Small intestine (tissue), 7 donors: ENCODE results near the gene WDTC1. TPM values are rescaled to one million over a fixed set of nuclear protein-coding genes. Genes with fewer than 3 reads are reported as not detected.

Experiments
- DNase-seq, 2 donors: peaks; one replicate each; pipeline versions ENCODE4 v3.0.0 to v3.0.0-alpha.2; 2013
- FAIRE-seq: peaks from 2 replicates; lab custom pipeline; 2012; peaks lifted over from hg19 to GRCh38; lab: Jason Lieb, UNC
- H3K27ac ChIP-seq, 3 donors: one replicate each; pipeline ENCODE4 v1.5.1; 2013; ENCODE audit warnings: low read length in 2 of 3, mild to moderate bottlenecking in 2 of 3, control low read depth in 1 of 3, inconsistent platforms in 1 of 3, low read depth in 1 of 3, moderate library complexity in 1 of 3
- H3K27me3 ChIP-seq, 3 donors: one replicate each; pipeline ENCODE4 v1.6.1; 2013; ENCODE audit warnings: low read length in 3 of 3, inconsistent platforms in 1 of 3; ENCODE audit not compliant: control insufficient read depth in 3 of 3, insufficient read depth in 3 of 3
- H3K36me3 ChIP-seq, 3 donors: one replicate each; pipeline ENCODE4 v1.6.1; 2013; ENCODE audit warnings: low read length in 3 of 3, inconsistent platforms in 1 of 3, low read depth in 1 of 3, mild to moderate bottlenecking in 1 of 3, moderate library complexity in 1 of 3; ENCODE audit not compliant: control insufficient read depth in 3 of 3, insufficient read depth in 2 of 3
- H3K4me1 ChIP-seq, 3 donors: one replicate each; pipeline ENCODE4 v1.6.1; 2013; ENCODE audit warnings: low read length in 2 of 3, inconsistent platforms in 1 of 3, low read depth in 1 of 3, mild to moderate bottlenecking in 1 of 3, moderate library complexity in 1 of 3; ENCODE audit not compliant: control insufficient read depth in 3 of 3, insufficient read depth in 2 of 3
- H3K4me3 ChIP-seq, 3 donors: one replicate each; pipeline ENCODE4 v1.5.1; 2013; ENCODE audit warnings: low read length in 3 of 3, control low read depth in 1 of 3, inconsistent platforms in 1 of 3, low read depth in 1 of 3, mild to moderate bottlenecking in 1 of 3, moderate library complexity in 1 of 3
- H3K9me3 ChIP-seq, 2 donors: one replicate each; pipeline ENCODE4 v1.6.1; 2013; ENCODE audit warnings: low read depth in 1 of 2, low read length in 1 of 2; ENCODE audit not compliant: control insufficient read depth in 2 of 2, insufficient read depth in 1 of 2
- WGBS, 3 donors: extraction: QIAGEN DNeasy Blood & Tissue Kit; methylation state at CpG; one replicate each; pipeline ENCODE4 v1.1.7; 2013; 5-methylcytosine and 5-hydroxymethylcytosine counted together
- polyA plus RNA-seq, 4 donors: library from polyadenylated mRNA; stranded (reverse) in 3 of 4; unstranded in 1 of 4; fragments of 200-250 nt in 3 of 4; fragments of 120-200 nt in 1 of 4; gene quantifications; one replicate each; pipeline versions ENCODE4 v1.2.1 to v1.2.3, GENCODE V29; 2013
- donor health status: healthy with polysubstance abuse.
- donor health status: control.
- donor health status: control.
- donor health status: Bipolar disorder and iron deficiency.
- donor health status: healthy.

WDTC1 gene
- polyA plus RNA-seq, 4 donors = 14.6 to 32.9 (median 18.0) TPM

DNA sequence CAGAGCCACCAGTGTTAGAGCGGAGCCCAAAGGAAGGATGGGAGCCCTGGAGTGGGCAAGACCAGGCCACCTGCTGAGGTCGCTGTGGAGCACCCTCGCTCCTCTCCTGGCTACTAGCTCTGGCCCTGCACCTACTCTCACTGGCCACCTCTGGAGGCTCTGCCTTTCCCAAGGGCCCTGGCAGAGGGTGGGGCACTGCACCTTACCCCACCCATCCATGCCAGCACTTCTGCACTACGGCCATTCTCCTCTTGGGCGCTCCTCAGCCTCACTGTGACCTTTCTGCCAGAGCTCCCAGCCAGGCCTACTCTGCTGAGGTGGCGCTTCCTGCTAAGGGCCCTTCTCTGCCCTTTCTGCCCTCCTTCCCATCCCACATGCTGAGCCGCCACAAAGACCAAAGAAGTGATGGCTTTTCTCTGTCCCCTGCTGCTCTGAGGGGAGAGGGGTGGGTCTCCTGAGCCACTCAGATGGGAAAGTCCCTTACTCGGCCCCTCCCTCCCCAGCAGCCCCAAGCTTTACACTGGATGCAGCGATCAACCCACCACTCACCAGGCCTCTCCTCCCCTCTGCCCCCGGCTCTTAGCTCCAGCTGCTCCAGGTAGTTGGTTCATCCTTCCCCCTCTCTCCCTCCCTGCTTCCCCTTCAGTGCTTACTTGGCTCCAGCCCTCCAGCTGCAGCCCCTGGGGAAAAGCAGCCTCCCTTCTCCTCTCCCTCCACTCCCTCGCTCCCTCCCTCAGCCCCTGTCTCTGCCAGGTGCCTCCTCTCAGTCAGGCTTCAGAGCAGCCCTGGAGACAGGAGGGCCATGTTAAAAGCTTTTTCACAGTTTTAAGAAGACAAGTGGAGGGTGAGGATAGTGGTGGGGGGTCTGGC lies 72.7 kb downstream of the WDTC1 start:
- DNase-seq = no peak
- Histone ChIP-seq H3K4me1 (no peaks in the 10 kb centered on the region), H3K9me3 (no peaks in the 10 kb centered on the region), H3K27me3 (no peaks in the 10 kb centered on the region), H3K27ac (no peak overlapping the region), H3K4me3 (no peak overlapping the region), H3K36me3 (peaks cover 0 to 55% (median 6%) of the 10 kb centered on the region in 3 donors)
- WGBS, 3 donors = 81 to 96% (median 92%) methylated on average over 10 to 11 of the region's 11 CpGs
- FAIRE-seq = no peak

DNA sequence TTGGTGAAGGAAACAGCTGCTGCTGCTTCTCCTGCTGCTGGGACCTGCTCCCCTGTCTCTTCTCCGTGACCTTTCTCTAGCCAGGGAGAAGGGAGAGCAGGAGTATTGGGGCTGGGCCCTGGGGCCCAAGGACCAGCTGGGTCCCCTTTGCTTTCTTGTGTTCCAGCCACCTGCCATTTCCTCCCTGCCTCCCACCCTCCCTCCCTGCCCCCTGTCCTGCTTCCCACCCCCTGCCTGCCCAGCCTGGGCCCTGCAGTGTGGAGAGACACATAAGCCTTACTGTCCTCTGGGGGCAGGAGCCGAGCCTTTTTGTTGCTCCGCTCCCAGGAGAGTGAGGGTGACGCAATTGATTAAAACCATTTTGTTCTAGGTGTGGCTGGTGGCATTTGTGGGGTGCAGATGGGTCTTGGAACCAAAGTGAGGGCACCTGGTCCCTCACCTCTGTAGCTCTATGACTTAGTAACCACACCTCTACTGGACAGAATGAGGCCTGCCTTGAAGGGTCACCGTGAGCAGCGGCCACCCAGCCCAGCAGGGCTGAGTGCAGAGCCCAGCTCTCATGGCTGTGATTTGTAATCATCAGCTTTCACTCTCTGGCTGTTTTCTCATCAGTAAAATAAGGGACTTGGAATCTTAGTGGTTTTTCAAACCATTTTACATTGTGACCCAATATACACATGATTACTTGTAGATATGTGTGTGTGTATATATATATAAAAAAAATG lies 73.6 kb downstream of the WDTC1 start:
- Histone ChIP-seq H3K4me1 (no peaks in the 10 kb centered on the region), H3K9me3 (no peaks in the 10 kb centered on the region), H3K4me3 (no peak overlapping the region), H3K27ac (no peak overlapping the region), H3K27me3 (no peaks in the 10 kb centered on the region), H3K36me3 (peaks cover 0 to 48% (median 6%) of the 10 kb centered on the region in 3 donors)
- 85 to 92% (median 90%) methylated on average over 6 of the region's 6 CpGs for WGBS, 3 donors
- FAIRE-seq = no peak
- no peak for DNase-seq

DNA sequence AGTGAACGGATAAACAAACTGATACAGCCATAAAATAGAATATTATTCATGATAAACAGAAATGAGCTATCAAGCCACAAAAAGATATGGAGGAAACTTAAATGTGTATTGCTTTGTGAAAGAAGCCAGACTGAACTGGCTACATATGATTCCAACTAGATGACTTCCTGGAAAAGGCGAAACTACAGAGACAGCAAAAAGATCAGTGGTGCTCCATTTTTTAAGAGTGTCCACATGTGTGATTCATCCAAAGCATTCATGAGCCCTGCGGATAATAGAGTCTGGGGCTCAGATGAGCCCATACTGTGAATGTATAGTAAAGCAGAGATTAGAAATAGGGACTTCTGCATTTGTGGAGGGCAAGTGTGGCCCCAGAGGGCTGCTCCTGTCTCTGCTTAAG lies 79.7 kb downstream of the WDTC1 start:
- FAIRE-seq (no peak), DNase-seq (no peak)
- Histone ChIP-seq H3K4me3 (no peak overlapping the region), H3K27ac (no peak overlapping the region), H3K4me1 (no peaks in the 10 kb centered on the region), H3K9me3 (no peaks in the 10 kb centered on the region), H3K27me3 (peaks cover 0 to 12% (median 0%) of the 10 kb centered on the region in 3 donors), H3K36me3 (peaks cover 0 to 2% (median 0%) of the 10 kb centered on the region in 3 donors)
- 62 to 70% (median 69%) methylated on average over 3 of the region's 3 CpGs for WGBS, 3 donors

DNA sequence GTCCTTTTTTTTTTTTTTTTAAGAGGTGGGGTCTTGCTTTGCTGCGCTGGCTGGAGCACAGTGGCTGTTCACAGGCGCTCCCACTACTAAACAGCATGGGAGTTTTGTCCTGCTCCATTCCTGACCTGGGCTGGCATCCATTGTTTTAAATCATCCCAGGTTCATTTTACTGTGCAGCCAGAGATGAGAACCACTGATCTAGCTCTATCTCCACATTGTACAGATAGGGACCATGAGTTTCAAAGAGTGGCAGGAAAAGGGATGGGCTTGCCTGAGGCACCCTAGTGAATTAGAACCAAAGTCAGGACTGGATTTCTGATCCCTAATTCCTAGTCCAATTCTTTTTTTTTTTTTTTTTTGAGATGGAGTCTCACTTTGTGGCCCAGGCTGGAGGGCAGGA lies 80.3 kb downstream of the WDTC1 start:
- Histone ChIP-seq H3K27ac (no peak overlapping the region), H3K4me3 (no peak overlapping the region), H3K4me1 (no peaks in the 10 kb centered on the region), H3K9me3 (no peaks in the 10 kb centered on the region), H3K27me3 (peaks cover 0 to 12% (median 0%) of the 10 kb centered on the region in 3 donors), H3K36me3 (peaks cover 0 to 2% (median 0%) of the 10 kb centered on the region in 3 donors)
- no peak for DNase-seq
- WGBS, 3 donors = 66 to 73% (median 71%) methylated on average over 2 of the region's 2 CpGs
- no peak for FAIRE-seq

DNA sequence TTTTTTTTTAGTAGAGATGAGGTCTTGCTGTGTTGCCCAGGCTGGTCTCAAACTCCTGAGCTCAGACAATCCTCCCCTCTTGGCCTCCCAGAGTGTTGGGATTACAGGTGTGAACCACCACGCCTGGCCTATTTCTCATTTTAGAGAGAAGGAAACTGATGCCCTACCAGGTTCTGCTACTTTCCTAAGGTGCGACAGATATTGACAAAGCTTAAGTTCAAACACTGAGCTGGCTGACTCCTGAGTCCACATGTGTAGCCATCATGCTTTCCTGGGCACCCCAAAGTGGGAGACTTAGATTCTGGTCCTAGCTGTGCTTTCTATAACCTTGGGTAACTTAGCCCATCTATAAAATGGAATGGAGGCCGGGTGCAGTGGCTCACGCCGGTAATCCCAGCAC lies 82.4 kb downstream of the WDTC1 start:
- no peak overlapping the region for H3K27ac ChIP-seq

DNA sequence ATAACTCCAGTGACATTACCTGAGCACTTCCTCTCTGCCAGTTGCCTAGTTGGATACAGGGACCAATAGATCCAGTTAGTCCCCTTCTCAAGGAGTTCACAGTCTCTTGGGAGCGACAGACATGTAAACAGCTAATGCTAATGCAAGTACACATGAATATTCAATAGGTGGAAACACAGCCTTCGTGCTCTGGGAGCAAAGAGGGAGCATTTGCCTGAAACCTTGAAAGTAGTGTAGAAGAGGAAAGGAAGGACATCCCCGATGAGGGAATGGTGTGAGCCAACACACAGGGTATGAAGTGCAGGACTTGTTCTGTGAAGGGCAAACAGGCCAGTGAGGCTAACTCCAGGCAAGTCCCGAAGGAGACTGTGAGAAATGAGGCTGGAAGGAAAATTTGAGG lies 83.7 kb downstream of the WDTC1 start:
- no peak for DNase-seq
- no peak overlapping the region for H3K4me3 ChIP-seq
- H3K36me3 ChIP-seq = no peaks in the 10 kb centered on the region
- no peak overlapping the region for H3K27ac ChIP-seq
- peaks cover 0 to 2% (median 0%) of the 10 kb centered on the region in 3 donors for H3K4me1 ChIP-seq
- FAIRE-seq = no peak
- 32 to 42% (median 37%) methylated on average over 4 of the region's 4 CpGs for WGBS, 3 donors
- H3K9me3 ChIP-seq = no peaks in the 10 kb centered on the region
- H3K27me3 ChIP-seq = peaks cover 0 to 12% (median 0%) of the 10 kb centered on the region in 3 donors

More for the DNA sequence above, 82.4 kb downstream of the WDTC1 start:
- Histone ChIP-seq H3K9me3 (no peaks in the 10 kb centered on the region), H3K4me3 (no peak overlapping the region), H3K36me3 (no peaks in the 10 kb centered on the region), H3K27me3 (peaks cover 0 to 12% (median 0%) of the 10 kb centered on the region in 3 donors), H3K4me1 (no peaks in the 10 kb centered on the region)
- FAIRE-seq (no peak), DNase-seq (no peak)
- 51 to 79% (median 71%) methylated on average over 5 of the region's 5 CpGs for WGBS, 3 donors

DNA sequence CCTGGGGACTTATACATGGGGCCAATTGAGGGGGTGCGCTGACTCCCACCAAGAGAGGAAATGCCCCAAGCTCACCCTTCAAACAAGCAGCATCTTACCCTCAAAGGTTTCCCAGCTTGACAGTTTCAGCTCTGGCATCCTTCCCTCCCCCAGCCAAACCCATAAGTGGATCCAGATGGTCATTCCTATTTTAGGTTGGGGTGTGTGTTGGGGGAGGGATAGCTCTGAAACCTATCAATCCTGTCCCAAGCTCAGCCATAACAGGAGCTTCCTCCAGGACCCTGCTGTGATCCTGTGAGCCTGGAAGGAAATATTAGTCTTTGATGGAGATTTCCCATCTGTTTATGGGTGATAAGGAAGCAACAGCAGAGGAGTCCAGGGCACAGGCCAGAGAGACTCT lies 84.2 kb downstream of the WDTC1 start:
- Histone ChIP-seq H3K27me3 (peaks cover 0 to 12% (median 0%) of the 10 kb centered on the region in 3 donors), H3K9me3 (no peaks in the 10 kb centered on the region), H3K36me3 (no peaks in the 10 kb centered on the region), H3K4me1 (peaks cover 0 to 7% (median 0%) of the 10 kb centered on the region in 3 donors), H3K4me3 (no peak overlapping the region), H3K27ac (no peak overlapping the region)
- DNase-seq (no peak), FAIRE-seq (no peak)
- WGBS, 3 donors = 57 to 100% (median 90%) methylated on average over 1 of the region's 1 CpG

DNA sequence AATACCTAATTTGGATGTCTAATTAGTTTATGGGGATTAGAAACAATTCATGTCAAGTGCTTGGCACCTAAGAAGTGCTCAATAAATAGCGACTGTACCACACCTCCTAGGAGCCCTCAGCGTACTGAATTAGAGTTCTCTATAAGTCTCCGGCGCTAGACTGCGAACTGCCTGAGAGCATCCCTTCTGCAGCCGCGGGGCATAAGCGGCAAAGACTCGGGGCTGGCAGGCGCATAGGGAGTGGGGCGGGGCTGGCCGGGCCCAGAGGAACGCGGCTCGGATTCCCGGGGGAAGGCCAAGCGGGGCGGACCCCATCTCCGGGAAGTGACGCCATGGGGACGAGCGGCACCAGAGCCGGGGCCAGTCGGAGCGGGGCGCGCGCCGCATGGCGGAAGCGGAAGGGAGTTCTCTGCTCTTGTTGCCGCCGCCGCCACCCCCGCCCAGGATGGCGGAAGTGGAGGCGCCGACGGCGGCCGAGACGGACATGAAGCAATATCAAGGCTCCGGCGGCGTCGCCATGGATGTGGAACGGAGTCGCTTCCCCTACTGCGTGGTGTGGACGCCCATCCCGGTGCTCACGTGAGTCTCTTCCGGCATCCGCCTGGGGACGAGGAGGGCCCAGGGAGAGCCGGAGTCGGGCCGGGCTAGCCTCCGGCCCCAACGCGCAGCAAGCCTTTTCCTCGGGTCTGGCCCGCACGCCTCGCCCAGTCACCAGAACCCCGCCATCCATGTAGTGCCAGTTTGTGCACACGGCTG lies 87.6 kb downstream of the WDTC1 start, which contains the start of gene TMEM222:
Gene TMEM222 (plus strand): TSS at position 351 of the 756 bp plus-strand sequence. CDS start 35 bp downstream, at position 386.
- H3K4me3 ChIP-seq = peak within 1 kb of the TSS; percentile 78 to 91 (median 87)
- H3K27me3 ChIP-seq = peaks cover 0 to 12% (median 0%) of the 10 kb centered on the region in 3 donors
- H3K4me1 ChIP-seq = peaks cover 0 to 9% (median 0%) of the 10 kb centered on the region in 3 donors
- H3K36me3 ChIP-seq = peaks cover 4 to 24% (median 6%) of the 10 kb centered on the region in 3 donors
- FAIRE-seq (no peak), DNase-seq (peak; percentile 98 to 99)
- WGBS, 3 donors = 0 to 1% (median 1%) methylated on average over 56 to 67 of the region's 67 CpGs
- H3K27ac ChIP-seq = peak within 1 kb of the TSS; percentile 68 to 98 (median 90)
- no peaks in the 10 kb centered on the region for H3K9me3 ChIP-seq
